Cortex of kidney (tissue), 1 donor: ENCODE results near the gene GSC.
"Not testable (repeated sequence)": the region's sequence is repeated elsewhere in the genome, so short reads cannot be mapped to it uniquely, and the experiment has no call there.

Experiments used
- DNase-seq: peaks from one replicate; lab custom pipeline; 2025; lab: John Stamatoyannopoulos, UW

GSC gene

DNA sequence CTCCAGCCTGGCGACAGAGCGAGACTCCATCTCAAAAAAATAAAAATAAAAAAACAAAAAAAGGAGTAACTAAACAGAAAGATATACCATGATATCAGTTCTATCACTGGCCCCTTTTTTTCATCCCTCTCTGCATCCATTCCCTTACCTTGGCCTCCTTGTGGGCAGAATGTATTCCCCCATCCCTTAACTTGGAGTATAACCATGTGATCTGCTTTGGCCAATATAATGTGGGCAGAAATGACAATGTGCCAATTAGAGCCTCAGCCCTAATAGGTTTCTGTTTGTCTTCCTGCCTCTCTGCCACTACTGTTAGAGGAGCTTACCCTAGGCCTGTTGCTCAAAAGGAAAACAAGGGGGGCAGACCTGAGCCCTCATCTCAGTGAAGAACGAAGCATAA is 23.8 kb downstream of the GSC start:
- no peak for DNase-seq

GRCh38 chr14:94738751-94739150 is 31.2 kb downstream of the GSC start:
- DNase-seq = no peak

GRCh38 chr14:94738097-94738496 is 31.8 kb downstream of the GSC start:
- DNase-seq = no peak

- no peak for DNase-seq
Observed at GRCh38 chr14:94728950-94729349, 41.0 kb downstream of the GSC start.

- not testable (repeated sequence) for DNase-seq
Observed at GRCh38 chr14:94728440-94728839, 41.5 kb downstream of the GSC start.

GRCh38 chr14:94726649-94727048 is 43.3 kb downstream of the GSC start:
- DNase-seq = not testable (repeated sequence)

GRCh38 chr14:94724993-94725392 is 44.9 kb downstream of the GSC start:
- no peak for DNase-seq

DNA sequence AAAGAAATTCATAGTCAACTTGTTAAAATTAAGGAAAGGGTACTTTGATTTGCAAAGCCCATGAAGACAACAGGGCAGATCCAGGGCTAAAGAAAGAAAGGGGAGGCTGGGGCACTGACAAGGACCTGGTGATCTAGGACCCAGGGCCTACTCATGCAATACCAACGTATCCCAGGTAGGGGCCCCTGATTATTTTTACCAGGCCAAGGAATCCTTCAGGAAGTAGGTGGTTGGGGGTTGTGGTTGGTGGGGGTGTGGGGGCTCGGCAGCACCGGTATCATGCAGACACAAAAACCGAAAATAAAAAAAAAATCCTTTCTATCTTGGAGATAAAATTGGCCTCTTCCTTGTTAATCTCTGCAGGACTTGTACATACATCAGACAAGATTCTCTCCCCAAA is 47.5 kb downstream of the GSC start:
- no peak for DNase-seq
